ENCODE data around the gene HHATL.

The HHATL gene

GRCh38 chr3:42698216-42698910 lies 4.2 kb downstream of the HHATL start:
- no peak for DNase-seq (ENCODE audit: low spot score)

DNA sequence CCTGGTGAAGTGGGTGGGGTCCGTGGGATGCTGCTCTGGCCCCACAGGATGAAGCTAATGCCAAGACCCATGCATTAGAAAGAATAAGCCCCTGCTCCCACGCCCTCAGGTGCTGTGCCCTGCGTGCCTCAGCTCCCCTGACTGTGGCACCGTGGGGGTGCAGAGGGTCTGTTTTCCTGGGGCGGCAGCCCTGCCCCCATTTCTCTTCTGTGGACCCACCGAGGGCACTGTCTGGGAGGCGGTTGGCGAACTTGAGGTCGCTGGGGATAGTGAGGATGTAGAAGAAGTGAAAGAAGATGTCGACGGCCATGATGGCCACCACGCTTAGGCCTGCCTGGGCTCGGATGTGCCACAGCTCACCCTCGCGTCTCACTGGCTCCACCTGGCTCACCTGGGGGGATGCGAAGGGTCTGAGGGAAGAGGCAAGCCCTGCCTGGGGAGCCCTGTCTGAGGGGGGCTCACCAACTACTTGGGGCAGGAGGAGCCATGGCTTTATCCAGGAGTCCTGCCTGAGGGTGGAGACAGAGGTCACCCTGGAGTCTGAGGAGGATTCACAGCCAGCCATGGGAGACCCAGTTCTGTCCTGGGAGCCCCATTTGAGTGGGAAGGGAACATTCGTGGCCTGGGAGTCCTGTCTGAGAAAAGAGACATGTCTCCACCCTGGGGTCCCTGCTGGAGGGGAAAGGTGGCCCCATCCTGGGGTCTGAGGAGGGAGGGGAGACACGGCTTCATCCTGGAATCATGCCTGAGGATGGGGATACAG lies 5.1 kb downstream of the HHATL start:
- no peak for DNase-seq (ENCODE audit: low spot score)

DNA sequence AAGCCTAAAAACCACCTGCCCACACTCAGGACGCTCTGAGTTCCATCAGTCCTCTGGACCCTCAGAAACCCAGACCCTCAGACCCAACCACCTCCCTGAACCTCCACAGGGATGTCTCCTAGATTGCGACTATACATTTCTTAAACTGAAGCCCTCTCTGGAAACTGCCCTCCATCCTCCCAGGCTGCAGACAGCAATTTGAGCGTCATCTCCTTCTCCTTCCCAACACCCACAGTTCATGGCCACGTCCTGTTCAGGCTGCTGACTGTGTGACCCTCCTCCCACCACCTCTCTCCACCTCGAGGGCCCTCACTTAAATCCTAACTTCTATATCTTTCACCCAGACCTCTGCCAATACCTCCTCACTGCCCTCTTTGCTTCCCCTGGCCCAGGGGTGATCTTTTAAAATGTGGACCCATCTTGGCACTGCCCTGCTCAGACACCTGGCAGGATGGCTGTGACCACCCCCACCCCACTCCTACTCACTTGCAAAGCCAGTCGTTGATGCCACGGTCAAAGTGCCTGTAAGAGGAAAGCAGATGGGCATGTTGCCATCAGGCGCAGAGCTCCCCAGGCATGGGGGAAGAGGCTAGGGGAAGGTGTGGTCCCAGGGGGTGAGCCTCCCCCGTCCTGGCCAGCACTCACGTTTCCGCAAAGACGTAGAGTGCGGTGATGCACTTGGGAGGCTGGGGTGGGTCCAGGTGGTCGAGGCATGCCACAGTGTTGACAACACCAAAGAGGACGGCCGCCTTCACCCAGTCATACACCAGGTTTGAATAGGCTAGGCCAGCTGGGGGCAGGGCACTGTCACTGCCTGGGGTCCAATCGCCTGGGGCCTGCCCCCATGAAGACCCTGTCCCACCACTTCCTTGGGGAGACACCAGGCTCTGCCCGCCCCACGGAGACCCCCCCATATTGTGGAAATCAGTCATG lies 6.0 kb downstream of the HHATL start:
- DNase-seq (ENCODE audit: low spot score) = no peak

DNA sequence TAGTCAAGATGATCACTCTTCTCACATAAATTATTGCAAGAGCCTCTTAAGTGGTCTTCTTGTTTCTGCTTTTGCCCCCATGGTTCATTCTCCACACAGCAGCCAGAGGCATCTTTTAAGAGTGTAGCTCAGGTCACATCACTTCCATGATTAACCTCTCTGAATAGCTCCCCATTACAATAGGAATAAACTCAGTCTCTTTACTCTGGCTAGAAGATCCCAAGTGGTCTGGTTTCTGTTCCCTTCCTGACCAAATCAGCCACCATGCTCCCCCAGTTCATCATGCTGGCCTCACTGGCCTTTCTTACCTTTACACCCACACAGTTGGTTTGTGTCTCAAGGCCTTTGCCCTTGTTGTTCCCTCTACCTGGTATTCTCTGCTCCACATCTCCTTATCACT lies 8.2 kb downstream of the HHATL start:
- DNase-seq (ENCODE audit: low spot score) = no peak

GRCh38 chr3:42693530-42693930 lies 9.1 kb downstream of the HHATL start:
- no peak for DNase-seq (ENCODE audit: low spot score)

- DNase-seq (ENCODE audit: low spot score) = no peak
Measured at GRCh38 chr3:42692667-42693529, 9.7 kb downstream of the HHATL start.

DNA sequence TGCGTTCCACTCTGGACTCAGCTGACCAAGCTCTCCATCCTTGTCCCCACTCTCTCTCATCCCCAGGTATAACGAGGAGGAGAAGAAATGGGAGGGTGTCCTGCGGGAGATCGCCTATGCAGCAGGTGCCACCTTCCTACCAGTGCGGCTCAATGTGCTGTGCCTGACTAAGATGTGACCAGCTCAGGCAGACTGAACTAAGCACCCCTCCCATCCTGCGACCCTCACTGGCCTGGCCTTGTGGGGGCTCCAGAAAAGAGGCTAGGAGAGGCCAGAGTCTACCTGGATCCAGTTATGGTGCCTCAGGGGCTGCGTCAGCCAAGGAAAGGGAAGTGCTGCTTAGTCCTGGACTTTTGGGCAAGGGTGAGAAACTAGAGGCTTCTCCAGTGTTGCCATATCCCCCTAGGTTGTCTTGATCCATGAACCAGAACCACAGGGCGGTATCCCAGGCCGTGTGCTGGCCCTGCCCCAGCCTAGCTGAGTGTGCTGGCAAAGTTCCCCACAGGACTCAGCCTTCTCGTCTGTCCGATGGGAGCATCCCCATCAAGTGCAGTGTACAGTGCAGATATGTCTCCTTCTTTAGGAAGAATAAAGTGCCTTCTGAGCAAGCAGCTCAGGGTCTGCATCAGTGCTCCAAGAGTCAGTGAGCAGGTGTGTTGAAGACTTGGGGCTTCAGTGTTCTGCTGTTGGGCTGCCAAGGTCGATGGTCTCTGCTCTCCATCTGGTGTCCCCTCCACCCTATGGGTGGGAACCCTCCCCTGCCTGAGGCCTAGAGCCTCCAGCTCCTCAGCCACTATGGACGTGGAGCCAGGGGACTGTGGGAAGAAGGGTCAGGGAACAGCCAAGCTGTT lies 10.6 kb downstream of the HHATL start:
- DNase-seq (ENCODE audit: low spot score) = no peak

DNA sequence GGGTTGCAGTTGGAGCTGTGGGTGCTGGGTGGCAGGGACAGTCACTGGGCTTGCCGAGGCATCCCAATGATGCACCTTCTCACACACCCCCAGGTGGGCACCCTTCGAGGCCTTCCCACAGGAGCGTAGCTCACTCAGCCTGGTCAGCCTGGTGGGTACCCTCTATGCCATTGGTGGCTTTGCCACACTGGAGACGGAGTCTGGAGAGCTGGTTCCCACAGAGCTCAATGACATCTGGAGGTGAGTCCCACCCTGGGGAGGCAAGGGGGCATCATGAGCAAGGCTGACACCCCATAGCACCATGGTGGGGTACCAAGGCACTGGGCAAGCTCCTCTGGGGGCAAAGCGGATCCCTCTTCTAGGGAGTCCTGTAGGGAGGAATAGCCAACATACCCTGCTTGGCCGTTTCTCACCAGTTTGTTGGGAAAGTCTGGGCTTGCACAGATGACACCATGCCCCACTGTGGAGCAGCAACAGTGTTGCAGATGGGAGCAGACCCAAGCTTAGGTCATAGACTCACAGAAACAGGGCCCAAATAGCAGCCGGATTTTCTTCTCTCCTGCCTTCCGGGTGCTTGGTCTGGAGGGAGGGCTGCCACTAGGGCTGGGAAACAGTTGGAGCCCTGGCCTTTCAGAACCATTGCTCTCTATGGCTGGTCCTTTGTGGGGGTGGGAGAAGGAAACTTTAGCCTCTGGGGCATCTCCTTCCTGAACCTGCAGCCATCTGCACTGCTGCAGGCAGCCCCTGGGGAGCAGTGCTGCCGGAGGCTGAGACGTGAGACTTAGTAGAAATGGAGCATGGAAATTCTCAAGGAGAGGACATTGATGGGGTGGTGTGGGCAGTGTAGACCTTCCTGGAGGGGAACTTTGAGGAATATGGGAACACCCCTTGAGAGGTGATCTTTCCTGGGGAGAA lies 11.6 kb downstream of the HHATL start:
- no peak for DNase-seq (ENCODE audit: low spot score)

DNA sequence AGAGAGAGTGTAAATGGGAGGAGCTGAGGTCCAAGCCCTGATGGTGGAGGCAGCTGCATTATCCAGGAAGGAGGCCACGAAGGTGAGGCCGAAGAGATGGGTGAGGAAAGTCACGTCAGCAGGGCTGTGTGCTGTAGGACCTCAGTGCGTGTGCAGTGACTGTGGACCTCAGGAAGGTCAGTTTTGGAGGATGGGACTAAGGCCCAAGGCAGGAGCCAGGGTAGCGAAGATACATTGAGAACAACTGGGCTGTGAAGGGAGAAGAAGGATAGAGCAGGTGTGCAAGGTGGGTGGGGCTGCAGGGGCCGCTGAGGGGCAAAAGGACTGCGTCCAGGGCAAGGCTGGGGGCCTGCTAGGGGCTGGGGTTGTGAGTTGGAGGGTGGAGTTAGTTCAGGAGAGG lies 12.4 kb downstream of the HHATL start:
- no peak for DNase-seq (ENCODE audit: low spot score)

DNA sequence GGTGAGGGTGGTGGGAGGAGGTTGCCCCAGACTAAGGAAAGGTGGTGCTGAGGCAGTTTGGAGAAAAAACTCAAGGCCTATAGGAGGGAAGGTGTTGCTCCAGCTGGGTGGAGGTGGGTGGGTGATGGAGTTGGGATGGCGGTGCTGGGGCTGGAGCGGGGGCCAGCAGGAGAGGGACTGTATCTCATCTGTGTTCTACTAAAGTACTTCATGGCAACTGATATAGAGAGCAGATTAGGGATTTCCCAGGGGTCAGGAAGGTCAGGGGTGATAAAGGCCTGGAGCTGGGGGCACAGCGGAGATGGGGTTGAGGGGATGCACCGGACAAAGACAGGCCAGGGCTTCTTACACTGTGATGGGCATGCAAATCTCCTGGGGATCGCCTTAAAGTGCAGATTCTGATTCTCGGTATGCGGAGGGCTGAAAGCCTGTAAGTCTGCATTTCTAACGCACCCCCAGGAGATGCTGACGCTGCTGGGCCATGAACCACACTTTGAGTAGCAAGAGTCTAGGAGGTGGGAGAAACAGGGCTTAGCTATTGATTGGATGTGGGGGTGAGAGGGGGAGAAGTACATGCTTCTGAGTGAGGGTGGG lies 13.1 kb downstream of the HHATL start:
- no peak for DNase-seq (ENCODE audit: low spot score)

DNA sequence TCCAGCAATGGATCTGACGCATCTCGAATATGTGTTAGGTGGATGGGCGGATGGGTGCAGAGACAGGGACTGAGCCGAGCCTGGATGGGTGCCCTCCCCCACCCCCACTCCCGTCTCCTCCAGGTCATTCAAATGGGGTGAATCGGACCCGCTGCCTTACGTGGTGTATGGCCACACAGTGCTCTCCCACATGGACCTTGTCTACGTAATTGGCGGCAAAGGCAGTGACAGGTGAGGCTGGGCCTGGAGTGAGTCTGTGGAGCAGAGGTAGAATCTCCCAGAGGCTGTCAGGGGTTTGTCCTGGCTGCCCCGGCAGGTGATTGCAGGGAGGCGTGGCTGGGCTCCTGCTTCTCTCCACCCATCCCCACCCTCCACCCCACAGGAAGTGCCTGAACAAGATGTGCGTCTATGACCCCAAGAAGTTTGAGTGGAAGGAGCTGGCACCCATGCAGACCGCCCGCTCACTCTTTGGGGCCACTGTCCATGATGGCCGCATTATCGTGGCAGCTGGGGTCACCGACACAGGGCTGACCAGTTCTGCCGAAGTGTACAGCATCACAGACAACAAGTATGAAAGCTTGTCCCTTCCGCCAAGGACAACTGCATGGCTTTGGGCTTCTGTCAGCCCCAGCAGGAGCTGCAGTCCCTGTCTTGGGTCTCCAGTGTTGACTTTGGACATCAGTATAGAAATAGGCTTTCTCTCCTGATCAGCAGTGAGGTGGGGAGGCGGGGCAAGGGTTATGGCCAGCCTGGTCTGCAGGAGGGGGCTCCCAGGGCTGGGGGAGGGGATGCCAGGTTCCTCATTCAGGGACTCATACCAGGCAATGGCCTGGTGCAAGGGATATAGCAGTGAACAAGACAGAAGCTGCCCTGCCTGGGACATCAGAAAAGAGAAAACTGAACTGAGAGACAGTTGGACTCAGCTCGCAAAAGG lies 13.8 kb downstream of the HHATL start:
- DNase-seq (ENCODE audit: low spot score) = no peak

DNA sequence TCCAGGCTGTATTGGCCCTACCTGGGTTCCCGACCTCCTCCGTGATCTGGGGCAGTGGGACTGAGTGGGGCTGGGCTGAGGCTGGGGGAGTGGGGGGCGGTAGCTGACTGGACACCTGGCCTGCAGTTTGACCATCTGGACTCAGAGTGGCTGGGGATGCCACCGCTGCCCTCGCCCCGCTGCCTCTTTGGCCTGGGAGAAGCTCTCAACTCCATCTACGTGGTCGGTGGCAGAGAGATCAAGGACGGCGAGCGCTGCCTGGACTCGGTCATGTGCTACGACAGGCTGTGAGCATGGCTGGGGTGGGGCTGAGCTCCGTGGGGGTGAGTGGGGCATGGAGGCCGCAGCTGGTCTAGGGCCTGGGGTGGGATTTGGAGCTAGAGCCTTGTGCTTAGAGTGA lies 14.6 kb downstream of the HHATL start:
- DNase-seq (ENCODE audit: low spot score) = no peak

GRCh38 chr3:42686832-42687650 lies 15.6 kb downstream of the HHATL start:
- no peak for DNase-seq (ENCODE audit: low spot score)

- no peak for DNase-seq (ENCODE audit: low spot score)
Measured at GRCh38 chr3:42685891-42686820, 16.4 kb downstream of the HHATL start.

GRCh38 chr3:42685363-42685881 lies 17.2 kb downstream of the HHATL start, which contains the start of gene KLHL40:
TSS of gene KLHL40 (plus strand) at chr3:42685537. CDS start at chr3:42685619, 82 bp downstream.
- no peak for DNase-seq (ENCODE audit: low spot score)
